GM10248 (cell line): ENCODE measurements around the gene SLCO3A1.
"Not testable (repeated sequence)": the region's sequence is repeated elsewhere in the genome, so short reads cannot be mapped to it uniquely, and the experiment has no call there.

ENCODE experiments used
- CTCF ChIA-PET: fragments of 300-600 bp; sonication (Branson Sonifier 250); formaldehyde crosslinking; extraction: SDS; loops from one replicate; lab custom pipeline; 2021; ENCODE audit warnings: antibody characterized with exemption; lab: Yijun Ruan, JAX
- POLR2A ChIA-PET: fragments of 350-650 bp; sonication (Branson Sonifier 250); formaldehyde crosslinking; extraction: SDS; loops from one replicate; lab custom pipeline; 2020; ENCODE audit warnings: antibody characterized with exemption; lab: Yijun Ruan, JAX
- DNase-seq: peaks from one replicate; pipeline ENCODE4 v3.0.0; 2012; ENCODE audit errors: extremely low spot score
- TF ChIP-seq, protein P1 (sequence below): IDR thresholded peaks from 2 replicates; pipeline ENCODE4 v1.5.1; 2012; ENCODE audit warnings: mild to moderate bottlenecking, low read depth; ENCODE audit errors: extremely low read depth, missing control alignments, control extremely low read depth

The SLCO3A1 gene

DNA sequence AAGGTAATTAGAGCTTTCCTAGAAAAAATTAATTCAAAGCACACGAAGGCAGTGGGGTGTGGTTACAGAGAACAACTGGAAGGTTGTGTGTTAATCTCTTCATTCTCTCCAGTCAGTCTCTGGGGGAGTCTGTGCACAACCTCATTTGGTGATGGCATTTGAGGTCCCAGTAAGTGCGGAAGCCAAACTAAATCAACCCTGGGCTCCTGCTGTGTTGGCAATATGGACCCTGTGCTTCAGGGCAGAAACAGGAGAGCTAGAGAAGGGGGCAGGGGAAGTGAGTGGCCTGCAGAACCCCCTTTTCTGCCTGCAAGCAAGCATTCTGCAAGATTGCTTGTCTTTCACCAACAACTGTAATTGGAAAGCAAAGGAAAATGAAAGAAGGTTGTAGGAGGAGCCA lies 344.2 kb downstream of the SLCO3A1 start:
- no peak for DNase-seq
- ChIA-PET CTCF (no interaction called here), POLR2A (no interaction called here)
- TF ChIP-seq, protein P1, sequence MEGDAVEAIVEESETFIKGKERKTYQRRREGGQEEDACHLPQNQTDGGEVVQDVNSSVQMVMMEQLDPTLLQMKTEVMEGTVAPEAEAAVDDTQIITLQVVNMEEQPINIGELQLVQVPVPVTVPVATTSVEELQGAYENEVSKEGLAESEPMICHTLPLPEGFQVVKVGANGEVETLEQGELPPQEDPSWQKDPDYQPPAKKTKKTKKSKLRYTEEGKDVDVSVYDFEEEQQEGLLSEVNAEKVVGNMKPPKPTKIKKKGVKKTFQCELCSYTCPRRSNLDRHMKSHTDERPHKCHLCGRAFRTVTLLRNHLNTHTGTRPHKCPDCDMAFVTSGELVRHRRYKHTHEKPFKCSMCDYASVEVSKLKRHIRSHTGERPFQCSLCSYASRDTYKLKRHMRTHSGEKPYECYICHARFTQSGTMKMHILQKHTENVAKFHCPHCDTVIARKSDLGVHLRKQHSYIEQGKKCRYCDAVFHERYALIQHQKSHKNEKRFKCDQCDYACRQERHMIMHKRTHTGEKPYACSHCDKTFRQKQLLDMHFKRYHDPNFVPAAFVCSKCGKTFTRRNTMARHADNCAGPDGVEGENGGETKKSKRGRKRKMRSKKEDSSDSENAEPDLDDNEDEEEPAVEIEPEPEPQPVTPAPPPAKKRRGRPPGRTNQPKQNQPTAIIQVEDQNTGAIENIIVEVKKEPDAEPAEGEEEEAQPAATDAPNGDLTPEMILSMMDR = no peak

- DNase-seq = no peak
- ChIA-PET CTCF (no interaction called here), POLR2A (no interaction called here)
- TF ChIP-seq, protein P1 = no peak
These were observed 347.4 kb downstream of the SLCO3A1 start for GRCh38 chr15:92200891-92201290.

DNA sequence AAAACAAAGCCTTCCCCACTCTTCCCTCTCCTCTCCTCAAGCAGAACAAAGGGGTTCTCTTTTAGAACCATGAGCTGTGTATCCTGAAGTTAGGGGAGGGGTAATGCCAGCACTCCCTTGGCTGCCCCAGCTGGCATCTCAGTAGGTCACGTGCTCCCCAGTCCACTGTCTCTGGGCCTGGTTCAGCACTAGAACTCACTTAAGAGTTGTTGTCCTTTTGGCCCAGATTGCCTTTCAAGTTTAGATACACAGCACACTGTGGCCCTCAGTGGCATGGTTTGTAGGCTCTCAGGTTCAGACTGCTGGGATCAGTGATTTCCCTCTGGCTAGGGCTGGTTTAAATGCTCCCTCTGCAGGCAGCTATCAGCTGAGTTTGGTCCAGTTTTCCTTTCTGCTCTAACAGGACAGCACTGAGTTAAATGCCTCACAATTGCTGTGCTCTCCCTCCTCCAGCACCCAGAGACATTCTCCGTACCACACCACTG lies 351.8 kb downstream of the SLCO3A1 start:
- TF ChIP-seq, protein P1 = no peak
- ChIA-PET CTCF (no interaction called here), POLR2A (no interaction called here)
- no peak for DNase-seq

GRCh38 chr15:92207601-92208000 lies 354.1 kb downstream of the SLCO3A1 start:
- POLR2A ChIA-PET, DNase-seq, CTCF ChIA-PET: not testable (repeated sequence)
